Kidney (tissue), 14 donors: ENCODE results near the gene HECW1. TPM values are rescaled to one million over a fixed set of nuclear protein-coding genes. Genes with fewer than 3 reads are reported as not detected.
"Not testable (repeated sequence)": the region's sequence is repeated elsewhere in the genome, so short reads cannot be mapped to it uniquely, and the experiment has no call there.

Source experiments
- DNase-seq, 5 donors: peaks; one replicate each; pipeline ENCODE4 v3.0.0-alpha.2; 2013 to 2020
- FAIRE-seq: peaks from 2 replicates; lab custom pipeline; 2012; peaks lifted over from hg19 to GRCh38; lab: Jason Lieb, UNC
- H3K27ac ChIP-seq, 2 donors: one replicate each; pipeline ENCODE4 v1.7.0; 2013; ENCODE audit warnings: low read depth in 2 of 2, low read length in 2 of 2, inconsistent platforms in 1 of 2
- H3K27me3 ChIP-seq: one replicate; pipeline ENCODE4 v1.7.1; 2013; ENCODE audit warnings: low read length, inconsistent platforms; ENCODE audit not compliant: control insufficient read depth, insufficient read depth
- H3K36me3 ChIP-seq, 3 donors: one replicate each; pipeline versions ENCODE4 v1.7.0 to v1.7.1; 2013; ENCODE audit warnings: low read length in 3 of 3, control low read depth in 1 of 3, inconsistent platforms in 1 of 3; ENCODE audit not compliant: insufficient read depth in 3 of 3, control insufficient read depth in 2 of 3
- H3K4me1 ChIP-seq, 3 donors: one replicate each; pipeline versions ENCODE4 v1.7.0 to v1.7.1; 2013; ENCODE audit warnings: low read length in 3 of 3, inconsistent platforms in 1 of 3, low read depth in 1 of 3; ENCODE audit not compliant: control insufficient read depth in 2 of 3, insufficient read depth in 2 of 3
- H3K4me3 ChIP-seq, 3 donors: one replicate each; pipeline versions ENCODE4 v1.7.0 to v1.8.1; 2013; ENCODE audit warnings: low read length in 3 of 3, control low read depth in 1 of 3, inconsistent platforms in 1 of 3
- H3K9ac ChIP-seq, 3 donors: one replicate each; pipeline versions ENCODE4 v1.7.0 to v1.7.1; 2013; ENCODE audit warnings: low read length in 3 of 3, control low read depth in 1 of 3, inconsistent platforms in 1 of 3
- H3K9me3 ChIP-seq, 3 donors: one replicate each; pipeline versions ENCODE4 v1.7.0 to v1.7.1; 2013; ENCODE audit warnings: low read length in 3 of 3, control low read depth in 1 of 3, inconsistent platforms in 1 of 3; ENCODE audit not compliant: control insufficient read depth in 2 of 3, insufficient read depth in 1 of 3
- intact Hi-C: fragments of 100-400 bp; cut with DNase I; formaldehyde crosslinking; loops from one replicate; pipeline ENCODE4 v1.11.1; 2022
- polyA plus RNA-seq: library from polyadenylated mRNA; stranded (reverse); fragments of 350-450 nt; fragmentation: Illumina TruSeq; extraction: RNeasy Lipid Tissue Mini Kit (QIAGEN cat#74804); gene quantifications from one replicate; pipeline ENCODE4 v1.2.3, GENCODE V29; 2014; ENCODE audit warnings: low read depth, low replicate concordance; ENCODE audit not compliant: insufficient read depth
- total RNA-seq: library from RNA; stranded (reverse); fragmentation: NEBNext Ultra II Directional; extraction: Animal tissue kit (Norgen Biotek cat#: 25700); gene quantifications from one replicate; pipeline ENCODE4 v1.2.1, GENCODE V29; 2021
- TF ChIP-seq, protein P1 (sequence below): IDR thresholded peaks from 3 replicates; pipeline ENCODE4 v1.5.1; 2012; ENCODE audit warnings: mild to moderate bottlenecking, moderate library complexity, borderline replicate concordance; ENCODE audit not compliant: insufficient read depth; ENCODE audit errors: extremely low read depth
- donor health status: control.
- donor health status: control.
- donor health status: control.
- donor health status: control.
- donor health status: control.
- donor health status: DM: yes; HTN: yes; CAD: no.
- donor health status: Normal renal cell carcinoma (clear cell type).

Gene HECW1
- total and polyA plus RNA-seq, 2 donors from 2014 or later, result 0.50 to 7.5 TPM

DNA sequence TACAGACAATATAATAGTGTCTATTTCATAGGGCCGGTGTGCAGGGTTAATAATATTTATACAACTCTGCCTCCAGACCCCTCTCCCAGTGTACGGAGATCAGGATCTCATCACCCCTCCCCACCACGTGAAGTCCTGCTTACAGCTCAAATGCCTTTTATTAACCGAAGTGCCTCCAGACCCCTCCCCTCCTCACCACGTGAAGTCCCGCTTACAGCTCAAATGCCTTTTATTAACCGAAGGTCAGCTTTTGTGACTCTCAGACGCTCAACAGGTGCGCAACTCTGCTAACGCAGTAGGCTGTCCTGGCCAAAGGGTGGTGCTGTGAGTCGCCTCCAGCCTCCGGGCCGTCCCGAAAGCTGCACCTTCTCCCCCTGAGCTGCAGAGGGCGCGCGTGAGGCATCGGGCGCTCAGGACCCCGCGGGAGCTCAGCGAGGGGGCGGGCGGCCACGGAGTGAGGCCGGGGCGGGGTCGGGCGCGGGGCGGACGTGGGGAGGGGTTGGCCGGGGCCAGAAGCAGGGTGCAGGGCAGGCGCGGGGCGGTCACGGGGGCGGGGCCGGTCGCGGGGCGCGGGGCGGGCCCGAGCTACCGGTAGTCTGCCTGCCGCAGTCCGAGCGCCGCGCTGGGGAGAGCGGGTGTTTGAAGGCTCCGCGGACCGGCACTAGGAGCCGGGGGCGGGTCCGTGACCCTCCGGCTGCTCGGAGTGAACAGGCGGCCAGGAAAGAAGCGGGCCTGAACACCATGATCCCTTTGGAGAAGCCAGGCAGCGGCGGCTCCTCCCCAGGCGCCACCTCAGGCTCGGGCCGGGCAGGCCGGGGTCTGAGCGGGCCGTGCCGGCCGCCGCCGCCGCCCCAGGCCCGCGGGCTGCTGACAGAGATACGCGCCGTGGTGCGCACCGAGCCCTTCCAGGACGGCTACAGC lies 470.3 kb downstream of the HECW1 start, which contains the start of gene STK17A:
Gene STK17A, plus strand, starts transcription at position 606 of the 921 bp plus-strand sequence. Its CDS starts 136 bp downstream, at position 742.
- Histone ChIP-seq H3K9ac (peak within 1 kb of the TSS; percentile 14 to 85 (median 56)), H3K27me3 (no peaks in the 10 kb centered on the region)
- FAIRE-seq, result no peak

DNA sequence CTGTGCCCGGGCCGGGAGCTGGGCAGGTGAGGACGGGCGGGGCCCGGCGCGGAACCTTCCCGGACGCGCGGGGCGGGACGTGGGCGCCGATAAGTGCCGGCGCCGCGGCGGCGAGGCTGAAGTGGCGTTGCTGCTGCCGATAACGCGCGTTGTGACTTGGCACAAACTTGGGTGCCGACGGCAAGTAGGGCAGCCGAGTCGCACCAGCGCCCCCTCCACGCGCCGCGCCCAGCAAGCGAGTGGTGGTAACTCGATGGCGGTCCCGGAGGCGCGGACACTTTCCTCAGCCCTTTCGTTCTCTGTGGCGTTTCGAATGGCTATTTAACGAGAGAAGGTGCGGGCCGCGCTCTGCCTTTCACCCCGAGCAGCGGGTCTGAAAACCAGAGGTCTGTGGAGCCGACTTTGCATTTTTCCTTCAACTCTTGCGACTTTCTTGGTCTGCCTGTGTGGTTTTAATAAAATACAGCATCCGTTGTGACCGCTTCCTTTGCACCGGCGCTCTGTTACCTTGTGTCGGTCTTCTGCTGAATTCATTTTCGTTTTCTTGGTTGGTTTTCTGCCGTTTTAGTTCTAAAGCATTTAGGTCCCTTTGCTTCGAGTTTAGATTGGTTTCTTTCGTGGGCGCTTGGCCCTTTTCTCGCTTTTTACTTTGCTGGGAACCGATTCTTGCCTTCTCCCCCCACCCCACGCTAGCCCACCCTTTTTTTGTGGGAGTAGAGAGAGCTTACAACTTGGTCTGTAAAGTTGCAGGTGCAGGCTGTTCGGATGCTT lies 471.2 kb downstream of the HECW1 start:
- Histone ChIP-seq H3K4me1 (peaks cover 0 to 5% (median 4%) of the 10 kb centered on the region in 3 donors), H3K27ac (peak overlapping the region; percentile 89), H3K9ac (peak overlapping the region; percentile 56 to 85 (median 74)), H3K9me3 (no peaks in the 10 kb centered on the region), H3K27me3 (no peaks in the 10 kb centered on the region), H3K4me3 (peak overlapping the region; percentile 75 to 86 (median 86)), H3K36me3 (no peaks in the 10 kb centered on the region)
- intact Hi-C loops, result loop anchor here (5.0 kb wide), 1 partner anchor 114 kb away; no protein-coding TSS in a partner anchor
- FAIRE-seq (no peak), DNase-seq (peak; percentile 71 to 89 (median 79))
- TF ChIP-seq, protein P1, sequence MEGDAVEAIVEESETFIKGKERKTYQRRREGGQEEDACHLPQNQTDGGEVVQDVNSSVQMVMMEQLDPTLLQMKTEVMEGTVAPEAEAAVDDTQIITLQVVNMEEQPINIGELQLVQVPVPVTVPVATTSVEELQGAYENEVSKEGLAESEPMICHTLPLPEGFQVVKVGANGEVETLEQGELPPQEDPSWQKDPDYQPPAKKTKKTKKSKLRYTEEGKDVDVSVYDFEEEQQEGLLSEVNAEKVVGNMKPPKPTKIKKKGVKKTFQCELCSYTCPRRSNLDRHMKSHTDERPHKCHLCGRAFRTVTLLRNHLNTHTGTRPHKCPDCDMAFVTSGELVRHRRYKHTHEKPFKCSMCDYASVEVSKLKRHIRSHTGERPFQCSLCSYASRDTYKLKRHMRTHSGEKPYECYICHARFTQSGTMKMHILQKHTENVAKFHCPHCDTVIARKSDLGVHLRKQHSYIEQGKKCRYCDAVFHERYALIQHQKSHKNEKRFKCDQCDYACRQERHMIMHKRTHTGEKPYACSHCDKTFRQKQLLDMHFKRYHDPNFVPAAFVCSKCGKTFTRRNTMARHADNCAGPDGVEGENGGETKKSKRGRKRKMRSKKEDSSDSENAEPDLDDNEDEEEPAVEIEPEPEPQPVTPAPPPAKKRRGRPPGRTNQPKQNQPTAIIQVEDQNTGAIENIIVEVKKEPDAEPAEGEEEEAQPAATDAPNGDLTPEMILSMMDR, result no peak

More for the DNA sequence above, 470.3 kb downstream of the HECW1 start, which contains the start of gene STK17A:
- peak; percentile 95 to 97 (median 97) for DNase-seq
- Histone ChIP-seq H3K9me3 (no peaks in the 10 kb centered on the region), H3K36me3 (no peaks in the 10 kb centered on the region), H3K4me3 (peak within 1 kb of the TSS; percentile 75 to 86 (median 86)), H3K27ac (peak within 1 kb of the TSS; percentile 89), H3K4me1 (peaks cover 0 to 5% (median 4%) of the 10 kb centered on the region in 3 donors)
- TF ChIP-seq, protein P1, result peak; percentile 100
- intact Hi-C loops, result loop anchor here (5.0 kb wide), 1 partner anchor 115 kb away; no protein-coding TSS in a partner anchor

- Histone ChIP-seq H3K9me3 (no peaks in the 10 kb centered on the region), H3K9ac (peak overlapping the region; percentile 27 to 85 (median 74)), H3K27me3 (no peaks in the 10 kb centered on the region), H3K36me3 (no peaks in the 10 kb centered on the region), H3K4me3 (peak overlapping the region; percentile 75 to 86 (median 86)), H3K27ac (peak overlapping the region; percentile 89), H3K4me1 (peaks cover 0 to 5% (median 4%) of the 10 kb centered on the region in 3 donors)
- intact Hi-C loops, result loop anchor here (5.0 kb wide), 1 partner anchor 113 kb away; no protein-coding TSS in a partner anchor
- no peak for FAIRE-seq
- DNase-seq, result peak in 1 of 5 donors; percentile 24
- TF ChIP-seq, protein P1, result no peak
These were observed 471.7 kb downstream of the HECW1 start for GRCh38 chr7:43584195-43584586.

GRCh38 chr7:43584733-43585132 lies 472.3 kb downstream of the HECW1 start:
- Histone ChIP-seq H3K4me3 (peak overlapping the region in 2 of 3 donors; percentile 86), H3K27ac (peak overlapping the region; percentile 89)
- H3K36me3 ChIP-seq, H3K9ac ChIP-seq, H3K4me1 ChIP-seq, FAIRE-seq, H3K9me3 ChIP-seq, DNase-seq, H3K27me3 ChIP-seq: not testable (repeated sequence)
- intact Hi-C loops, result loop anchor here (5.0 kb wide), 1 partner anchor 113 kb away; no protein-coding TSS in a partner anchor
